ENCODE results near the gene C1QTNF8. TPM values are rescaled to one million over a fixed set of nuclear protein-coding genes. Genes with fewer than 3 reads are reported as not detected.

The C1QTNF8 gene
- total RNA-seq, 3 donors from 2014 or later (not counting 1 experiment from before 2014, with no cell fraction given), result not detected

DNA sequence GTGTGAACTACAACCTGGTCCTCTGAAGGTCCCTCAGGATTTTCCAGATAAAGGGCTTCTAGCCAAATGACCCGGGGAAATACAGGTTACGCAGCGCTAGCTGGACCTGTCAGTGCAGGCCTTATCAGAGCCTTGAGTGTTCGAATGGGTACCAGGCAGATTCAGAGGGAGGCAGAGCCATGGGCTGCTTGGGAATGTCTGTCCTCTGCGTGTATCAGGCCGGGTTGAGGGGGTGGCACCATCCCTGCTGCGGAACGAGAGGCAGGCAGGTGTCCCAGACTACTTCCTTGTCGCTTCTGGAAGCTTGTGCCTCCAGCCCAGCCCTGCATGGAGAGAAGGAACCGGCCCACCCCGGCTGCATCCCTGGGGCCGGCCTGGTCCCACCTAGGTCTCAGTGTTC, 57.1 kb downstream of the C1QTNF8 start:
- H3K4me1 ChIP-seq (ENCODE audit: control insufficient read depth, insufficient read depth, low read length), result no peaks in the 10 kb centered on the region
- no peaks in the 10 kb centered on the region for H3K4me1 Mint-ChIP-seq
- no peak overlapping the region for H3K4me3 ChIP-seq (ENCODE audit: low read length)
- no peaks in the 10 kb centered on the region for H3K9me3 ChIP-seq (ENCODE audit: control insufficient read depth, insufficient read depth, low read length)
- WGBS (ENCODE audit: insufficient coverage), result 87% methylated on average over 12 of the region's 12 CpGs
- no peaks in the 10 kb centered on the region for H3K36me3 ChIP-seq (ENCODE audit: control insufficient read depth, insufficient read depth, low read length)
- no peak for DNase-seq
- no peaks in the 10 kb centered on the region for H3K9me3 Mint-ChIP-seq
- H3K27ac ChIP-seq (ENCODE audit: low read length), result no peak overlapping the region
- no peak overlapping the region for H3K27ac Mint-ChIP-seq
- H3K27me3 ChIP-seq (ENCODE audit: control insufficient read depth, insufficient read depth, low read length), result no peaks in the 10 kb centered on the region
- no peaks in the 10 kb centered on the region for H3K36me3 Mint-ChIP-seq
- peaks cover 0 to 7% of the 10 kb centered on the region in 2 donors for H3K27me3 Mint-ChIP-seq (ENCODE audit: low read depth in 2 of 2)
- no peak for ATAC-seq
- H3K4me3 Mint-ChIP-seq, result no peak overlapping the region
- TF ChIP-seq CTCF (IDR thresholded peaks at IDR 0.05), result no peak
- intact Hi-C loops (cut with micrococcal nuclease), result no loop called here

Other genes starting within 250 kb of the C1QTNF8 start
- gene LMF1, start 125.3 kb downstream of the C1QTNF8 start, total RNA-seq, result 10 to 100 TPM; 28.2 to 42.2 (median 41.2) TPM
- not detected for gene SOX8, start 114.5 kb downstream of the C1QTNF8 start, total RNA-seq
- not detected for gene SSTR5, start 23.5 kb downstream of the C1QTNF8 start, total RNA-seq
- 1 to 10 TPM; 1.1 to 1.5 (median 1.3) TPM for gene CACNA1H, start 56.9 kb upstream of the C1QTNF8 start, total RNA-seq
- gene TPSG1, start 129.0 kb upstream of the C1QTNF8 start, total RNA-seq, result under 1 TPM in 1 of 3 donors, not detected in 2; 0.40 TPM
- gene TPSB2, start 133.9 kb upstream of the C1QTNF8 start, total RNA-seq, result 10 to 100 TPM in 1 of 3 donors, not detected in 2; 12.6 TPM
- 10 to 100 TPM in 1 of 3 donors, under 1 TPM in 1, not detected in 1; 0.82 to 13.4 TPM for gene TPSAB1, start 144.5 kb upstream of the C1QTNF8 start, total RNA-seq
- gene TPSD1, start 159.8 kb upstream of the C1QTNF8 start, total RNA-seq, result 1 to 10 TPM in 1 of 3 donors, not detected in 2; 3.2 TPM
- gene UBE2I, start 213.4 kb upstream of the C1QTNF8 start, total RNA-seq, result 100 to 1,000 TPM; 367 to 412 (median 383) TPM
- 10 to 100 TPM; 17.7 to 21.7 (median 19.9) TPM for gene BAIAP3, start 237.4 kb upstream of the C1QTNF8 start, total RNA-seq

All from natural killer cell (primary cell).